Endothelial cell of umbilical vein (primary cell): ENCODE data around the gene MAN2B1. TPM values are rescaled to one million over a fixed set of nuclear protein-coding genes. Genes with fewer than 3 reads are reported as not detected.

Experiments
- BruUV-seq: library from RNA; stranded (reverse); fragments of 400-500 nt; replicated peaks from 2 replicates; lab custom pipeline; 2021; lab: Mats Ljungman, UMichigan
- CTCF ChIA-PET: fragments of 300-600, 350-600 bp; sonication (Branson Sonifier 250); formaldehyde crosslinking; loops from one replicate; lab custom pipeline; 2021; ENCODE audit warnings: antibody characterized with exemption, inconsistent platforms; lab: Charles Lee
- POLR2A ChIA-PET: fragments of 300-600, 350-600 bp; sonication (Branson Sonifier 250); formaldehyde crosslinking; loops from one replicate; lab custom pipeline; 2021; ENCODE audit warnings: antibody characterized with exemption, inconsistent platforms; lab: Charles Lee
- DNase-seq: peaks from one replicate; pipeline ENCODE4 v3.0.0-alpha.2; 2011; ENCODE audit warnings: low read depth, low spot score
- FAIRE-seq: peaks from 2 replicates; lab custom pipeline; 2011; peaks lifted over from hg19 to GRCh38; lab: Jason Lieb, UNC
- H2AFZ ChIP-seq: 2 replicates; pipeline ENCODE4 v1.6.0; 2012; ENCODE audit warnings: low read depth, low read length, control low read depth, inconsistent platforms
- H3K27ac ChIP-seq: 2 replicates; pipeline ENCODE4 v1.5.1; 2011; ENCODE audit warnings: low read depth, mild to moderate bottlenecking, control low read depth, low read length, moderate library complexity; ENCODE audit not compliant: insufficient read depth
- H3K27me3 ChIP-seq, 2 experiments: 2 replicates each; pipeline versions ENCODE4 v1.6.0 to v1.6.1; 2011; ENCODE audit warnings: low read length in 2 of 2, mixed read lengths in 1 of 2; ENCODE audit not compliant: control insufficient read depth in 2 of 2, insufficient read depth in 2 of 2
- H3K36me3 ChIP-seq, 2 experiments: 2 replicates in 1 of 2; 3 replicates in 1 of 2; pipeline ENCODE4 v1.5.1; 2011; ENCODE audit warnings: low read length in 2 of 2, mild to moderate bottlenecking in 1 of 2, moderate library complexity in 1 of 2; ENCODE audit not compliant: control insufficient read depth in 2 of 2, insufficient read depth in 2 of 2; ENCODE audit errors: extremely low read depth in 1 of 2
- H3K4me1 ChIP-seq: 3 replicates; pipeline ENCODE4 v1.5.1; 2011; ENCODE audit warnings: mild to moderate bottlenecking, low read length; ENCODE audit not compliant: control insufficient read depth, insufficient read depth; ENCODE audit errors: extremely low read depth
- H3K4me2 ChIP-seq: 2 replicates; pipeline ENCODE4 v1.6.1; 2011; ENCODE audit warnings: low read length, control low read depth, mixed read lengths; ENCODE audit not compliant: insufficient read depth
- H3K4me3 ChIP-seq, 3 experiments: fragments of 200-600 bp in 1 of 3; sonication (generic), shearing (Covaris generic) in 1 of 3; replicated peaks in 1 of 3; 2 replicates each; pipeline ENCODE4 v1.5.1; 2011 to 2016; ENCODE audit warnings: control low read depth in 3 of 3, low read length in 3 of 3, mild to moderate bottlenecking in 2 of 3, inconsistent platforms in 1 of 3, low read depth in 1 of 3, moderate library complexity in 1 of 3; ENCODE audit not compliant: insufficient read depth in 1 of 3
- H3K79me2 ChIP-seq: 2 replicates; pipeline ENCODE4 v1.6.0; 2012; ENCODE audit warnings: low read length, inconsistent platforms; ENCODE audit not compliant: control insufficient read depth, insufficient read depth
- H3K9ac ChIP-seq: replicated peaks from 2 replicates; pipeline ENCODE3; 2011; ENCODE audit warnings: low read length, control low read depth; ENCODE audit not compliant: insufficient read depth; ENCODE audit errors: extremely low read depth
- H3K9me1 ChIP-seq: replicated peaks from 3 replicates; pipeline ENCODE4 v1.6.0; 2011; ENCODE audit warnings: mild to moderate bottlenecking, low read length; ENCODE audit not compliant: control insufficient read depth, insufficient read depth; ENCODE audit errors: extremely low read depth
- H3K9me3 ChIP-seq: replicated peaks from 2 replicates; pipeline ENCODE4 v1.5.1; 2012; ENCODE audit warnings: low read length, inconsistent platforms; ENCODE audit not compliant: control insufficient read depth, insufficient read depth
- H4K20me1 ChIP-seq: replicated peaks from 2 replicates; pipeline ENCODE3; 2011; ENCODE audit warnings: mild to moderate bottlenecking, low read length; ENCODE audit not compliant: control insufficient read depth, insufficient read depth; ENCODE audit errors: extremely low read depth
- EZH2 ChIP-seq: IDR thresholded peaks from 2 replicates; pipeline ENCODE4 v1.6.1; 2012; ENCODE audit warnings: borderline replicate concordance, low read depth, mild to moderate bottlenecking, moderate library complexity, low read length, inconsistent platforms; ENCODE audit not compliant: severe bottlenecking
- FOS ChIP-seq: IDR thresholded peaks from 2 replicates; pipeline ENCODE4 v1.6.1; 2011; ENCODE audit warnings: mild to moderate bottlenecking, low read length, moderate library complexity, borderline replicate concordance; ENCODE audit not compliant: insufficient read depth
- GATA2 ChIP-seq: IDR thresholded peaks from 2 replicates; pipeline ENCODE4 v1.7.0; 2011; ENCODE audit warnings: low read depth, mild to moderate bottlenecking, moderate library complexity, mixed read lengths, low read length; ENCODE audit not compliant: insufficient read length, insufficient read depth
- JUN ChIP-seq: IDR thresholded peaks from 2 replicates; pipeline ENCODE4 v1.6.1; 2011; ENCODE audit warnings: borderline replicate concordance, low read depth; ENCODE audit not compliant: insufficient read length, insufficient read depth
- MYC ChIP-seq: IDR thresholded peaks from one replicate; pipeline ENCODE4 v1.6.1; 2011; ENCODE audit warnings: mild to moderate bottlenecking, low read depth, low read length
- POLR2A ChIP-seq: IDR thresholded peaks from 2 replicates; pipeline ENCODE4 v1.6.1; 2012; ENCODE audit warnings: low read depth, mild to moderate bottlenecking, control low read depth, low read length
- POLR2AphosphoS5 ChIP-seq: IDR thresholded peaks from 2 replicates; pipeline ENCODE4 v1.6.1; 2012; ENCODE audit warnings: low read depth, mild to moderate bottlenecking, control low read depth, low read length, moderate library complexity; ENCODE audit not compliant: insufficient read depth
- dilution Hi-C: fragments of 300-500 bp; cut with MboI; formaldehyde crosslinking; loops from one replicate; pipeline ENCODE4 v1.15.0; 2019; ENCODE audit warnings: low sequenced_read_pairs; ENCODE audit not compliant: extremely low pct_ligation_motif_present
- intact Hi-C: fragments of 100-400 bp; cut with micrococcal nuclease; formaldehyde crosslinking; loops from one replicate; pipeline ENCODE4 v1.10.0; 2022
- polyA plus RNA-seq, 4 experiments: library from polyadenylated mRNA; depleted of rRNA in 3 of 4; stranded (reverse) in 3 of 4; unstranded in 1 of 4; fragments of >200 nt; gene quantifications; 2 replicates each; pipeline versions ENCODE4 v1.2.1 to v1.2.3, GENCODE V29; 2011 to 2012; ENCODE audit warnings: missing spikeins in 1 of 4
- total RNA-seq: library from RNA; stranded (reverse); gene quantifications from 2 replicates; pipeline ENCODE4 v1.2.3, GENCODE V29; 2021
- TF ChIP-seq, protein P1 (sequence below): IDR thresholded peaks from 2 replicates; pipeline ENCODE4 v1.6.1; 2011; ENCODE audit not compliant: insufficient read depth, insufficient read length
- TF ChIP-seq, protein P2 (sequence below), 2 donors: IDR thresholded peaks; 1 replicate in 1 of 2; 2 replicates in 1 of 2; pipeline ENCODE4 v1.5.1; 2011; ENCODE audit warnings: low read length in 2 of 2, mild to moderate bottlenecking in 2 of 2, moderate library complexity in 2 of 2, control low read depth in 1 of 2, inconsistent platforms in 1 of 2, low read depth in 1 of 2; ENCODE audit not compliant: insufficient read depth in 1 of 2; ENCODE audit errors: extremely low read depth in 1 of 2

MAN2B1 gene
- total and polyA plus RNA-seq, 2 donors (not counting 3 experiments of a cell fraction or from before 2014, with no cell fraction given) = 64.4 to 76.8 TPM

DNA sequence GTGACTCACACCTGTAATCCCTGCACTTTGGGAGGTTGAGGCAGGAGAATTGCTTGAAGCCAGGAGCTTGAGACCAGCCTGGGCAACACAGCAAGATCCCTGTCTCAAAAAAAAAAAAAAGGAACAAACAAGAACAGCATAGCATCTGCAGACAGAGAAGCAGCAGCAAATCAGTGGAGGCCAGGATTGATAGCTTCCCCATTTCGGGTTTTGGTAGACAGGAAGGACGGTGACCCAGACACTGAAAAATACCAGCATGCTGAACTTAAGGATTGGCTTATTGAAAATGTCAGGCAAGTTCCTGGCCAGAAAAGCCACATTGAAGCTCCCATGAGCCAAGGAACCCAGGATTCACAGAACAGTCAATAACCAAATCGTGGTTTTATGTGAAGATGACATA lies 58.9 kb downstream of the MAN2B1 start:
- BruUV-seq = no TSS peak
- Histone ChIP-seq H3K4me1 (peaks cover 13% of the 10 kb centered on the region), H3K36me3 (peaks cover 0 to 7% of the 10 kb centered on the region in 2 experiments), H3K27me3 (no peaks in the 10 kb centered on the region), H3K4me2 (no peak overlapping the region), H3K27ac (no peak overlapping the region), H4K20me1 (no peaks in the 10 kb centered on the region), H3K4me3 (no peak overlapping the region), H3K9me3 (no peaks in the 10 kb centered on the region), H3K9ac (no peak overlapping the region), H2AFZ (no peak overlapping the region), H3K9me1 (no peaks in the 10 kb centered on the region), H3K79me2 (peaks cover 18% of the 10 kb centered on the region)
- intact Hi-C loops (no loop called here), dilution Hi-C loops (no loop called here)
- DNase-seq (no peak), FAIRE-seq (peak; percentile 53)
- POLR2A ChIA-PET = no interaction called here
- TF ChIP-seq POLR2A (no peak), EZH2 (no peak), GATA2 (no peak), JUN (no peak), MYC (no peak), POLR2AphosphoS5 (no peak), FOS (no peak)
- TF ChIP-seq, protein P1, sequence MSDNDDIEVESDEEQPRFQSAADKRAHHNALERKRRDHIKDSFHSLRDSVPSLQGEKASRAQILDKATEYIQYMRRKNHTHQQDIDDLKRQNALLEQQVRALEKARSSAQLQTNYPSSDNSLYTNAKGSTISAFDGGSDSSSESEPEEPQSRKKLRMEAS = no peak
- TF ChIP-seq, protein P2, sequence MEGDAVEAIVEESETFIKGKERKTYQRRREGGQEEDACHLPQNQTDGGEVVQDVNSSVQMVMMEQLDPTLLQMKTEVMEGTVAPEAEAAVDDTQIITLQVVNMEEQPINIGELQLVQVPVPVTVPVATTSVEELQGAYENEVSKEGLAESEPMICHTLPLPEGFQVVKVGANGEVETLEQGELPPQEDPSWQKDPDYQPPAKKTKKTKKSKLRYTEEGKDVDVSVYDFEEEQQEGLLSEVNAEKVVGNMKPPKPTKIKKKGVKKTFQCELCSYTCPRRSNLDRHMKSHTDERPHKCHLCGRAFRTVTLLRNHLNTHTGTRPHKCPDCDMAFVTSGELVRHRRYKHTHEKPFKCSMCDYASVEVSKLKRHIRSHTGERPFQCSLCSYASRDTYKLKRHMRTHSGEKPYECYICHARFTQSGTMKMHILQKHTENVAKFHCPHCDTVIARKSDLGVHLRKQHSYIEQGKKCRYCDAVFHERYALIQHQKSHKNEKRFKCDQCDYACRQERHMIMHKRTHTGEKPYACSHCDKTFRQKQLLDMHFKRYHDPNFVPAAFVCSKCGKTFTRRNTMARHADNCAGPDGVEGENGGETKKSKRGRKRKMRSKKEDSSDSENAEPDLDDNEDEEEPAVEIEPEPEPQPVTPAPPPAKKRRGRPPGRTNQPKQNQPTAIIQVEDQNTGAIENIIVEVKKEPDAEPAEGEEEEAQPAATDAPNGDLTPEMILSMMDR (IDR thresholded peaks at IDR 0.05; ENCODE audit: extremely low read depth in 1 of 2, insufficient read depth in 1 of 2, low read depth in 1 of 2, low read length in 2 of 2) = no peak
- CTCF ChIA-PET = no interaction called here
